Pancreas (tissue), 10 donors: Measurements from ENCODE around the gene TMEM272. TPM values are rescaled to one million over a fixed set of nuclear protein-coding genes. Genes with fewer than 3 reads are reported as not detected.
A peak's percentile ranks its signal among the peaks of the same experiment; 100 is the strongest.

Source experiments
- ATAC-seq, 4 donors: fragments of 200-7000 bp; cut with Tn5 transposase; one replicate each; pipeline versions ENCODE4 v1.8.0 to v1.9.1; 2020; ENCODE audit warnings: mild to moderate bottlenecking in 4 of 4, moderate library complexity in 4 of 4
- DNase-seq, 6 donors: peaks; one replicate each; pipeline ENCODE4 v3.0.0-alpha.2; 2020
- FAIRE-seq: peaks from 2 replicates; lab custom pipeline; 2012; peaks lifted over from hg19 to GRCh38; lab: Jason Lieb, UNC
- H3K27ac ChIP-seq, 4 donors: fragments of 200-600 bp; sonication (generic); 1 replicate in 3 of 4; 2 replicates in 1 of 4; pipeline versions ENCODE4 v1.5.0 to v1.8.0; 2020
- H3K27me3 ChIP-seq, 4 donors: fragments of 200-600 bp; one replicate each; pipeline ENCODE4 v1.8.0; 2021
- H3K36me3 ChIP-seq, 3 donors: fragments of 200-600 bp; sonication (generic) in 1 of 3; one replicate each; pipeline versions ENCODE4 v1.5.0 to v1.8.0; 2020 to 2021
- H3K4me1 ChIP-seq, 3 donors: fragments of 200-600 bp; one replicate each; pipeline ENCODE4 v1.8.0; 2021
- H3K4me3 ChIP-seq, 4 donors: fragments of 200-600 bp; sonication (generic) in 2 of 4; one replicate each; pipeline versions ENCODE4 v1.5.0 to v1.8.0; 2020 to 2021
- H3K9me3 ChIP-seq, 4 donors: fragments of 200-600 bp; one replicate each; pipeline ENCODE4 v1.8.0; 2021
- CTCF ChIP-seq, 4 donors: fragments of 200-600 bp; sonication (generic) in 3 of 4; IDR thresholded peaks; one replicate each; pipeline versions ENCODE4 v1.5.0 to v1.8.0; 2021; ENCODE audit warnings: antibody characterized with exemption in 4 of 4
- WGBS, 2 donors: extraction: QIAGEN DNeasy Blood & Tissue Kit; methylation state at CpG; one replicate each; pipeline ENCODE4 v1.1.7; 2013; 5-methylcytosine and 5-hydroxymethylcytosine counted together
- intact Hi-C, 3 donors: fragments of 100-400 bp; cut with DNase I; formaldehyde crosslinking; loops; one replicate each; pipeline versions ENCODE4 v1.11.1 to v1.14.2; 2022
- polyA plus RNA-seq, 2 donors: library from polyadenylated mRNA; stranded (reverse); fragments of 200-250 nt; gene quantifications; one replicate each; pipeline ENCODE4 v1.2.3, GENCODE V29; 2013
- total RNA-seq, 6 donors: library from RNA; stranded (reverse); fragmentation: NEBNext Ultra II Directional in 4 of 6; extraction: Animal tissue kit (Norgen Biotek cat#: 25700) in 4 of 6; gene quantifications; one replicate each; pipeline versions ENCODE4 v1.2.1 to v1.2.4, GENCODE V29; 2021 to 2023
- donor health status: healthy with polysubstance abuse.
- donor health status: DM: no; HTN: no; CAD: no; lungs with moderate emphysema.
- donor health status: DM: no; HTN: no; CAD: no.
- donor health status: control.
- donor health status: control.
- donor health status: Bipolar disorder and iron deficiency.
- donor health status: DM: yes; HTN: yes; CAD: no.
- donor health status: DM: no; HTN: no; CAD: no.
- donor health status: DM: no; HTN: no; CAD: no.
- donor health status: DM: yes; HTN: yes; CAD: no.

Gene TMEM272
- total and polyA plus RNA-seq, 8 donors: 0.04 to 0.16 (median 0.09) TPM; not detected in 3

- Histone ChIP-seq H3K4me3 (peak overlapping the region in 1 of 4 donors; percentile 2), H3K27ac (peak overlapping the region; percentile 56 to 88 (median 72)), H3K36me3 (no peaks in the 10 kb centered on the region), H3K9me3 (no peaks in the 10 kb centered on the region), H3K27me3 (no peaks in the 10 kb centered on the region), H3K4me1 (peaks cover 46 to 53% (median 53%) of the 10 kb centered on the region in 3 donors)
- FAIRE-seq (no peak), ATAC-seq (no peak), DNase-seq (peak in 4 of 6 donors; percentile 37 to 76 (median 44))
- TF ChIP-seq CTCF (IDR thresholded peaks at IDR 0.05): no peak
- 40 to 56% methylated on average over 9 of the region's 9 CpGs for WGBS, 2 donors
- intact Hi-C loops: no loop called here
Observed at GRCh38 chr13:51777921-51778320, 67.1 kb downstream of the TMEM272 start.

GRCh38 chr13:51776179-51776578 is 68.8 kb downstream of the TMEM272 start:
- Histone ChIP-seq H3K4me3 (peak overlapping the region in 1 of 4 donors; percentile 9), H3K9me3 (no peaks in the 10 kb centered on the region), H3K4me1 (peaks cover 41 to 53% (median 48%) of the 10 kb centered on the region in 3 donors), H3K36me3 (no peaks in the 10 kb centered on the region), H3K27ac (peak overlapping the region in 2 of 4 donors; percentile 84 to 88), H3K27me3 (no peaks in the 10 kb centered on the region)
- DNase-seq (peak in 4 of 6 donors; percentile 53 to 71 (median 62)), ATAC-seq (no peak), FAIRE-seq (no peak)
- 49 to 52% methylated on average over 7 of the region's 7 CpGs for WGBS, 2 donors
- intact Hi-C loops: no loop called here
- no peak for TF ChIP-seq CTCF (IDR thresholded peaks at IDR 0.05)

GRCh38 chr13:51773515-51773914 is 71.5 kb downstream of the TMEM272 start:
- intact Hi-C loops: no loop called here
- no peak for FAIRE-seq
- no peak for TF ChIP-seq CTCF (IDR thresholded peaks at IDR 0.05)

GRCh38 chr13:51772781-51773180 is 72.2 kb downstream of the TMEM272 start:
- ATAC-seq (no peak), FAIRE-seq (no peak), DNase-seq (no peak)
- peak overlapping the region; percentile 84 to 93 (median 90) for H3K27ac ChIP-seq
- H3K9me3 ChIP-seq: no peaks in the 10 kb centered on the region
- H3K27me3 ChIP-seq: no peaks in the 10 kb centered on the region
- 73 to 81% methylated on average over 6 of the region's 6 CpGs for WGBS, 2 donors
- no peaks in the 10 kb centered on the region for H3K36me3 ChIP-seq
- intact Hi-C loops: no loop called here
- H3K4me1 ChIP-seq: peaks cover 45 to 47% (median 46%) of the 10 kb centered on the region in 3 donors
- no peak overlapping the region for H3K4me3 ChIP-seq
- no peak for TF ChIP-seq CTCF (IDR thresholded peaks at IDR 0.05)

More at GRCh38 chr13:51773515-51773914, 71.5 kb downstream of the TMEM272 start:
- WGBS, 2 donors: 91 to 93% methylated on average over 11 of the region's 11 CpGs
- Histone ChIP-seq H3K4me1 (peaks cover 52 to 54% (median 52%) of the 10 kb centered on the region in 3 donors), H3K36me3 (no peaks in the 10 kb centered on the region), H3K4me3 (no peak overlapping the region), H3K27me3 (no peaks in the 10 kb centered on the region), H3K27ac (peak overlapping the region in 1 of 4 donors; percentile 90), H3K9me3 (no peaks in the 10 kb centered on the region)
- no peak for ATAC-seq
- no peak for DNase-seq

- intact Hi-C loops: no loop called here
- WGBS, 2 donors: 45% methylated on average over 9 of the region's 9 CpGs
- Histone ChIP-seq H3K4me1 (peaks cover 38 to 43% (median 40%) of the 10 kb centered on the region in 3 donors), H3K4me3 (peak overlapping the region in 1 of 4 donors; percentile 25), H3K9me3 (no peaks in the 10 kb centered on the region), H3K36me3 (peaks cover 0 to under 1% (median 0%) of the 10 kb centered on the region in 3 donors), H3K27me3 (no peaks in the 10 kb centered on the region), H3K27ac (peak overlapping the region; percentile 84 to 93 (median 90))
- no peak for TF ChIP-seq CTCF (IDR thresholded peaks at IDR 0.05)
- ATAC-seq: no peak
- DNase-seq: no peak
- FAIRE-seq: no peak
Observed at GRCh38 chr13:51772105-51772455, 72.9 kb downstream of the TMEM272 start.
